ENCODE data around the gene NUDCD3.

DNA sequence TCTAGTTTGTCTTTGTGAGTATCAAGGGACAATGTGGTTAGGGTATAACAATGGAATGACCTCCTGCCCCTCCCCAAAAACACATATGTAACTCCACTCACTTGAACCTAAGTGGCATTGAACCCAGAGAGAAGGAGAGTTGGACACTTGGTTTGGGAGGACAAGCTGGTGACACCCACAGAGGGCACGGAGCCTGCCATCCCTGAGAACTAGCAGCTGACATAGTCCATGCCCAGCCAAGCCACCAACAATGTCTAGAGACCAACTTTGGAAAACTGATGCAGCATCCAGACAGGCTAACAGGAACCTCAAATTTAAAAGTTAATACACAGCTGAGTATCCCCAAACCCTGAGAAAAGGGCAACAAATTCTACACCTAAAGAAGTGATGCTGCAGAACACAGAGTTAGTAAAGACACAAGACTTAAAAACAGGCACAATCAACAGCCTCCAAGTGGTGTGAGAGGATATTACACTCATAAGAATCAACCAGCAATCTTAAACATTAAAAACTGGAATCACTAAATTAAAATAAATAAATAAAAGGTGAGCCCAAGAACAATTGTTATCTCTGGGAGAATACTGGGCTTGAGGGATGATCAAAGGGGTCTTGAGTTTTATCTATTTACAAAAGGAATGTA is 27.2 kb downstream of the NUDCD3 start:
- TF ChIP-seq, protein P1, sequence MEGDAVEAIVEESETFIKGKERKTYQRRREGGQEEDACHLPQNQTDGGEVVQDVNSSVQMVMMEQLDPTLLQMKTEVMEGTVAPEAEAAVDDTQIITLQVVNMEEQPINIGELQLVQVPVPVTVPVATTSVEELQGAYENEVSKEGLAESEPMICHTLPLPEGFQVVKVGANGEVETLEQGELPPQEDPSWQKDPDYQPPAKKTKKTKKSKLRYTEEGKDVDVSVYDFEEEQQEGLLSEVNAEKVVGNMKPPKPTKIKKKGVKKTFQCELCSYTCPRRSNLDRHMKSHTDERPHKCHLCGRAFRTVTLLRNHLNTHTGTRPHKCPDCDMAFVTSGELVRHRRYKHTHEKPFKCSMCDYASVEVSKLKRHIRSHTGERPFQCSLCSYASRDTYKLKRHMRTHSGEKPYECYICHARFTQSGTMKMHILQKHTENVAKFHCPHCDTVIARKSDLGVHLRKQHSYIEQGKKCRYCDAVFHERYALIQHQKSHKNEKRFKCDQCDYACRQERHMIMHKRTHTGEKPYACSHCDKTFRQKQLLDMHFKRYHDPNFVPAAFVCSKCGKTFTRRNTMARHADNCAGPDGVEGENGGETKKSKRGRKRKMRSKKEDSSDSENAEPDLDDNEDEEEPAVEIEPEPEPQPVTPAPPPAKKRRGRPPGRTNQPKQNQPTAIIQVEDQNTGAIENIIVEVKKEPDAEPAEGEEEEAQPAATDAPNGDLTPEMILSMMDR (IDR thresholded peaks at IDR 0.05) = no peak
- TF ChIP-seq POLR2A (IDR thresholded peaks at IDR 0.05; ENCODE audit: low read depth) = no peak

All from esophagus muscularis mucosa (tissue), 3 donors.